Activated T-cell treated with anti-CD3 and anti-CD28 coated beads, Interleukin-2, amount 50 U/mL, for 48 hours (primary cell): Measurements from ENCODE around the gene CNTNAP5.

Source experiments
- DNase-seq, 2 experiments: peaks; one replicate each; pipeline ENCODE4 v3.0.0-alpha.2; 2020

Gene CNTNAP5

GRCh38 chr2:124837496-124837895, 812.4 kb downstream of the CNTNAP5 start:
- DNase-seq: no peak

- no peak for DNase-seq
These were observed 813.3 kb downstream of the CNTNAP5 start for GRCh38 chr2:124838406-124838805.

DNA sequence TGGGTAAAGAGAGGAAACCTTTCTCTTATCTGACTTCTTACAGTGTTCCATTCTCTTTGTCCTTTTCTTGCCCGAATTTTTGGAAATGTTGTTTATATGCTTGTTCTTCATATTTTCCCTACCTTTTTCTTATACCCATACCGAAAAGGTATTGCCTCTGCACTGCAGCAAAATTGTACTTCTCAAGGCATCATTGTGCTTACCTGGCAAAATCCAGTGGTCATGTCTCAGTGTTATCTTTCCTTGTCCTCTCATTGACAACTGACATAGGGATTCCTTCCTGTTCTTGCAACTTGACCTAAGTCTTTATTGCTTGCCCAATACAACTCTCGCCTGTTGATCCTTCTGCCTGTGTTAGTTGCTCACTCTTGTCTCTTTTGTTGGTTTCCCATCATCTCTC, 842.2 kb downstream of the CNTNAP5 start:
- no peak for DNase-seq

DNA sequence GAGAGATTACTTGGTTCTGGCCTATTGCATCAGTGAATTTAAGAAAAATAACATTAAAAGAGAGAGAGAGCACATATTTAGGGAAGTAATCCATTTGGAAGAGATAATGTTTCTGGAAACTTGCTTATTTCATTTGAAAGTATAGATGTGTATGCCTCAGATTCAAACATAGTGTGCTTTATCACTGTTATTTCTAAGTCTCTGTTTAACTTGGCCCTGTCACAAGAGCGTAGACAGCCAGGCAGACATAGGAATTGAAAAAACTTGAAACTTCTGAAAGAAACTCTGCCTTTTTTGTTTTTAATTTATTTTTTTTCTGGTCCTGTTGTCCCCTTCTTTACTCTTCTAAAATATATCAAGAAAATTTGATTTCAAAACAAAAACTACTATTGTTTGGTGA, 849.1 kb downstream of the CNTNAP5 start:
- DNase-seq: no peak

DNA sequence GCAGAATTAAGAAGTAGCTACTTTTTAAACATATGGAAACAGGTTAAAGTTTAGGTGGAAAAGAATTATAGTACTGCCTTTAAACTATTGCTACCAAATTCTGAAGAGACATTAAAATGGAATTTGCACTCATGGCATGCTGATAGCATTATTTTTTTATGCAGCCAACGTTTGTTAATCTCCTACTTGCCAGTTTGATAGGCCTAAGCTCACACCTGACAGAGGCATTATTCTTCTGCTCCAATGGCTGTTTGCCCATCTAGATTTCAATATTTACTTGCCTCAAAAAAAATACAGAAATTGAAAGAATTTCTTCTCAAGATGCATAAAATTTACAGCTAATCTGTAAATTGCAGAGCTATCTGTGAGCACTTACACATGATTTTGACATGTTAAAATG, 849.6 kb downstream of the CNTNAP5 start:
- DNase-seq: no peak

DNA sequence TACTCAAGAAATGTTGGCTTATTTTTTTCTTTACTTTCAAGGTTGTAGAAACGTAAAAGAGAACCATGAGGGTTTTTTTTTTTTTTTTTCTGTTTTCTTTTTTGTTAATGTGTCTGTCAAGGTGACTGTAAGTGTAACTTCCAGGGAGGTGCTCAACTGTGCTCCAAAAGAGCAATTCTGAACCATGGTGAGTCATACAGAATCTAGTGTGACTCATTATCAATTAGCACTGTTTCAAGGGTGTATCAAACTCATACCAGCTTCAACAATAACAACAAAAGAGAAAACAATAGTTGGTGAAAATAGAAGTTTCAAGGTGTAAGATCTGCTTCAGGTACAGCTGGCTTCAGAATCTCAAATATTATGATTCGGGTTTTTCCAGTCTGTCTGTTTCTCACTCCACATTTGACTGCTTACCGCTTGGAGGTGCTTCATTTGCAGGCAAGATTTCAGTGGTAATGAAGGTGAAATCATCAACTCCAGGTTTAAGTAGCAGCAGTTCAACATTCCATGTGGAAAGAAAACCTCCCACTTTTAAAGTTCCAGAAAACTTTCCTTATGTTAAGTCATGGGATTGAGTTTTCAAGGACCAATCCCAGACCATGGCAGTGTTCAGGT, 850.6 kb downstream of the CNTNAP5 start:
- no peak for DNase-seq

DNA sequence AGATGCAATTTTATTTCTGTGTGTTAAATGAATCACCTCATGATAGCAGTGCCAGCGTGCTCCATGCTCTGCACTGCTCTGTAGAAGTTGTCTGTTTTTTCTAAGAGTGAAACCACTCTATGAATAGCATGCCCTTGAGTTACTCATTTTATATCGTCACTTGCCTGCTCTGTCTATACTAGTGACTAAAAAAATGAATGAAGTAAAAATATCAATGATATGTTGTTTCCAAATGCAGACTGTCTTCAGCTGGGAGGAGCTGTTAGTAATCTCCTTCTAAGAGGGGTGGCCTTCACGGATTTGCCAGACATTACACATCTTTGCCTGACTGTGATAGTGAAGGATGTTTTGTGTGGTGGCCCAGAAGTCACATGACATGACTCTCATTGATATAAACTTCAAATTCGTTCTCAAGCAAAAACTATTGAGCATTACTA, 852.1 kb downstream of the CNTNAP5 start:
- no peak for DNase-seq

DNA sequence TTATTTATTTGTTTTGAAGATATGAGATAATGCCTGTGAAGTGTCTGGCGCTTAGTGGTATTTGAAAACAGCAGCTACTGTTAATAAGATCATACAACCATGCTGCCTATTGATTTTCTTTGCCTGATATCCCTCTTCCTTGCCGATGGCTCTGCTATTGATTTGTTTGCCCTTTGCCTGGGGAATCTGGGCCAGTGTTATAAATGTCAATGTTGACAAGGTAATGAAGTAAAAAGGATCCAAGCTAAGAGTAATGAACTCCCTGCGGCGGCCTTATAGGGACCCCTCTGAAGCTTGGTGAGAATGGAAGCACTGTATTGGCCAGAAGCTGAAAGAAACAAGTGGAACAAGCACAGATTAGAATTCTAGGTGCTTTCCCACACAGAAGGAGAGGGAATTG, 854.6 kb downstream of the CNTNAP5 start:
- DNase-seq: no peak

DNA sequence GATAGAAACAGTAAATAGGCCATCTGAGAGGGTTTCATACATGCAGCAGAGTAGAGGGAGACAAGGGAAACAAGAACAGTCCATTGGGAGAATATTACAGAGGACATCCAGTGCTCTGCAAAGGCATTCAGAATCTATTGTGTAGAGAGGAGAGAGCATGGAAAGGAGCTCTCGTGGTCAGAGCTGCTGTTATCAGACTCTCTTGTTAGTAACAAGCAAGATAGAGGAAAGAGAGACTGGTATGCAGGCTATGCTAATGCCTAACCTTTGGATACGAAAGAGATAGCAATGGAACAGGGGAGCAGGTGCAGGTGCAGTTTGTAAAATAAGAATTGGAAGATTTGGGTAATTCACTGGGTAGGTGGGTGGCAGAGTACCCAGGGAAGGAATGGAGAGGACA, 855.9 kb downstream of the CNTNAP5 start:
- DNase-seq: no peak

GRCh38 chr2:124882423-124882822, 857.3 kb downstream of the CNTNAP5 start:
- DNase-seq: no peak

DNA sequence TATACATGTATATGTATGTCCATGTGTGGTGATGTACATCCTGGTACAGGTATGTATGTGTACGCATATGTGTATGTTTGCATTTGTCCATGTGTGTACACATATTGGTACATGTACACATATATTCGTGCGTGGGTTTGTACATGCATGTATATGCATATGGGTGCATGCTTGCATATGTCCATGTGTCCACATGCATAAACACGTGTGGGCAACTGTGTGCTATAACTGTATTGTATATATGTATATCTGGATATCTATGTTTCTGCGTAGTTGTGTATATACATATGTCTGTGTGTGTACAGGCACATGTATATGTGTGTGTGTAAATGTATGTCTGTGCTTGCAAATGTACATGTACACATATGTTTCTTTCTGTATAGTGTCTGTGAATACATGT, 858.5 kb downstream of the CNTNAP5 start:
- DNase-seq: no peak

DNA sequence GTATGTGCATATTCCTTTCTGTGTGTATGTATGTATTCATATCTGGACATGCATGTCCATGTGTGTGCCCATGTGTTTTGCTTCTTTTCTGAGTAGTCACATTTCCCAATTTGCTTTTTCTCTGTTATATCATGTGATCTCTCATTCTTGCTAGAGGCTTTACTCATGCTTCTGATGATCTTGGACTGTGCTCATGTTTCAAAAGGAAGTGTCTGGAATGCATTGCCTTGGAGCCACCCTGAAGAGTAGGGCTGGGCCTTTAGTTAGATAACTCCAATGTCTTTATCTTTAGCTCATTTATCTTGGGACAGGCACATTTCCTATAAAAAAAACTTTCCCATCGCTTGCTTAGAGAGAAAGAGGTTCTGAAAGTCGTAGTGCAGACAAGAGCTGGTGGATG, 859.2 kb downstream of the CNTNAP5 start:
- DNase-seq: no peak

DNA sequence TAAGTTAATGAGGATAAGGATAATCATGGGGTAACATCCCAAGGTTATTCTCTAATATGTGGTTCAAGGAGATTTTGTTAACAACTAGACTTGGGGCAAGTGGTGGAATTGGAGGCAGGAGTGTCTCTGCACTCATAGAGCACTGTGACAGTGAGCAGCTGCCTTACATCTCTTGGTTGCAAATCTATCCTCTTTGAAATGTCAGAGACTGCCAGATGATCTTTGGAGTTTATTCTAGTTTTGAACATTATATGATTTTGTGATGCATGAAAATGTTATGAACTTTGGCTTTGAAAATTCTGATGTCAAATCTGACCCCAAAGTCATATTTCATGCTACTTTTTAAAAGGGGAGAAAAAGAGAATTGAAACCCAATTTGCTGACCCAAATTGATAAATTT, 861.1 kb downstream of the CNTNAP5 start:
- DNase-seq: no peak

DNA sequence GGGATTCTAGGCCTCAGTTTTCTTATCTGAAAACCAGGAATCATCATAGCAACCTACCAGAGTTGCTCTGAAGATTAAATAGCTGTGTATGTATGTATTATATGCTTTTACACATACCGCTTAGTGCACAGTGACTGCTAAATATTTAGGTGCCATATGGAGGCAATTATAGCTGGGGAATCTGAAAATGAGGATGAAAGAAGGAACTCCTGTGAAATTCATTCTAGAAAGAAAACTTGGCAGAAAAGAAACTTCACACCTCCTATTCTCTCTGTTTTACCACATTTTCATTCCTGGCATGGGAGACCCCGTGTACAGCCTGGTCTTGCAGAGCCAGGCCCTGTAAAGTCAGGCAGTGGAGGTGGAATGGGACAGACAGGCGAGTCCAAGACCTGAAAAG, 862.4 kb downstream of the CNTNAP5 start:
- no peak for DNase-seq

GRCh38 chr2:124888431-124888830, 863.3 kb downstream of the CNTNAP5 start:
- no peak for DNase-seq

GRCh38 chr2:124894199-124894598, 869.1 kb downstream of the CNTNAP5 start:
- DNase-seq: no peak

- no peak for DNase-seq
These were observed 873.7 kb downstream of the CNTNAP5 start for GRCh38 chr2:124898827-124899226.

DNA sequence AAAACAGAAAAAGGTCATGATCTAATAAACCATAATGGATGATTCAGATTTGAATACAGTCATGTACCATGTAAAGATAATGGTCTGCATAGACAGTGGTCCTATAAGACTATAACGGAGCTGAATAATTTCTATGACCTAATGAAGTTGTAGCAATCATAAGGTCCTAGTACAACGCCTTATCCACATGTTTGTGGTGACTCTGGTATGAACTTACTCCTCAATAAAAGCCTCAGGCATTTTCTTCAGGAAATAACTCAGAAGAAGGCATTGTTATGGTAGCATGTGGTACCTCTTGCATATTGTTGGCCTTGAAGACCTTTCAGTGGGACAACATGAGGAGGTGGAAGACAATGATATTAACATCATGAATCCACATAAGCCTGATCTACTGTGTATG, 883.3 kb downstream of the CNTNAP5 start:
- DNase-seq: no peak

DNA sequence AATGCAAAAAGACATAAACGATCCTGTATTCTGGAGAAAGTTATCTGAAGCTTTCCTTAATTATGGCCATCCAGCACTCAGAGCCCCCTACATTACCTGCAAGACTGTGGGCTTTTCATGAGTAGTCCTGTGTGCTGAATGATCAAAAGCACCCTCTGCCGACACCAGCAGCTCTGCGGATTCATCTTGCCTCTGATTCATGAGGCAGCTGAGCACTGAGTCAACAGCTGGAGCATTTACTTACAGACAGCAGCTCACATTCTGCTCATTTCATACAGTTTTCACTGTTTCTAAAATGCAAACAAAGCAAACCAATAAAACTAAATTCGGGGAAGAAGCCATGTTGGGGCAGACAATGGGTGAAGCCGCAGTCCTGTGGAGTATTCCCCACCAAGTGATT, 886.5 kb downstream of the CNTNAP5 start:
- no peak for DNase-seq

- DNase-seq: no peak
These were observed 888.8 kb downstream of the CNTNAP5 start for GRCh38 chr2:124913868-124914267.

DNA sequence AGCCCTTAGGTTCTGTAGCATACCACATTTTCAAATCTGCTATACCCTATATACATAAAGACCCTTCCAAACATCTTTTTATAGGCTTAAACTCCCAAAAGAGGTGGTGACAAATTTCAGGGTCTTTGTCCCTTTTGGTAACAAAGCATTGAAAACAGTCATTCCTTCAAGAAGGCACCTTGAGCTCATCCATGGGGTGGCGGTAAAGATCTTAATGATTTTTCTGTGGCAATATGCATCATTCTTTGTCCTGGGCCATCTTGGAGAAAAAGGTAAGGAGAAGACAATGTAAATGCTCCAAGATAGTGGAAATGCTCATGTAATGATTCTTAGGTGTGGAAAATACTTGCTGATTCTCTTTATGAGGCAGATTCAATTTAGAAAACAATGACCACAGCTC, 890.5 kb downstream of the CNTNAP5 start:
- no peak for DNase-seq

DNA sequence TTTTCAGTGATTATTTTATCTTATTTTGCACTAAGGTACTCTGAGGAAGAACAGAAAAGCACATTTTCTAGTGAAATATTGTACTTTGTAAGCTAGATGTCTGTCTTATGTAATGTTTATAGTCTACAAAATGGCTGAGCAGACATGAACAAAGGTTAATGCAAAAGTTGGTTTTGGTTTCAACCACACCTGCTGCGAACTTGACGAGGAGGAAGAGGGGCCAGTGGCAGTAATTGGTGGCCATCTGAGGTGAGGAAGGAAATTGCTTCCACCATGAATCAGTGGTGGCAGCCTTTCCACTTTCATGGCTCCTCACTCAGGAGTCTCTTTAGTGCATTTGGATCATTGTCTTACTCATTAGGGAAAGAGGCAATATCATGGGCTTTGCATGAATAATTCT, 894.2 kb downstream of the CNTNAP5 start:
- no peak for DNase-seq

GRCh38 chr2:124920448-124920847, 895.4 kb downstream of the CNTNAP5 start:
- no peak for DNase-seq

GRCh38 chr2:124921191-124921590, 896.1 kb downstream of the CNTNAP5 start:
- no peak for DNase-seq

GRCh38 chr2:124923097-124923496, 898.0 kb downstream of the CNTNAP5 start:
- DNase-seq: no peak

DNA sequence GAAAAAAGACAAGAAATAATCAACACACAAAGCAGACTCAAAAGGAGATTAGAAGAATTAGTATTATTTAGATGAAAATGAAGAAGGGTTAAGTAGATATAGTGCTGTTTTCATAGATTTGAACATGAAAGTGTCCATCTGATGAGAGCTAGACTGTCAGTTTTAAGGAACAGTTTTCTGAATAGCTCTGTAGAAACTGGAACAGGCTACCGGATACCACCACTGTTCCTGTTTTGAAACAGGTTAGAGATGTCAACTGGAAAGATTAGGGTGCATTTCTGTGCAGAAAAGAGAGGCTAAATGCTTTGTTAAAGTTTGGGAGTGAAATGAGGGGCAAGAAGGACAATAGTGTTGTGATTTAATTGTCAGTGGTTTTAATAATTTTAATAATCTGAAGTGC, 908.8 kb downstream of the CNTNAP5 start:
- no peak for DNase-seq
